KMS-11 (cell line): Measurements from ENCODE around the gene PITRM1.

ENCODE experiments used
- H2AFZ ChIP-seq: fragments of 200-600 bp; sonication (generic); 2 replicates; pipeline ENCODE4 v1.6.1; 2016; ENCODE audit warnings: antibody characterized with exemption, mixed run types, low read depth
- H3K27ac ChIP-seq: fragments of 200-600 bp; sonication (generic); 2 replicates; pipeline ENCODE4 v1.6.1; 2016; ENCODE audit warnings: mild to moderate bottlenecking, mixed run types
- H3K27me3 ChIP-seq: fragments of 200-600 bp; sonication (generic); 2 replicates; pipeline ENCODE4 v1.6.1; 2017; ENCODE audit warnings: mild to moderate bottlenecking, low read depth, mixed run types, moderate library complexity; ENCODE audit not compliant: insufficient read depth
- H3K36me3 ChIP-seq: fragments of 200-600 bp; sonication (generic); 2 replicates; pipeline ENCODE4 v1.6.1; 2017; ENCODE audit warnings: mild to moderate bottlenecking, mixed run types; ENCODE audit not compliant: insufficient read depth
- H3K4me1 ChIP-seq: fragments of 200-600 bp; sonication (generic); 2 replicates; pipeline ENCODE4 v1.6.1; 2016; ENCODE audit warnings: mild to moderate bottlenecking, low read depth, mixed run types; ENCODE audit not compliant: poor library complexity, severe bottlenecking
- H3K4me2 ChIP-seq: fragments of 200-600 bp; sonication (generic); 2 replicates; pipeline ENCODE4 v1.7.0; 2016; ENCODE audit warnings: mild to moderate bottlenecking, mixed run types
- H3K4me3 ChIP-seq: fragments of 200-600 bp; sonication (generic); IDR thresholded peaks from 2 replicates; pipeline ENCODE4 v1.6.1; 2017; ENCODE audit warnings: low read depth, low read length, mixed read lengths; ENCODE audit not compliant: insufficient read depth
- H3K79me2 ChIP-seq: fragments of 200-600 bp; sonication (generic); 2 replicates; pipeline ENCODE4 v1.6.1; 2016; ENCODE audit warnings: low read depth, mixed run types; ENCODE audit not compliant: insufficient read depth
- H3K9ac ChIP-seq: fragments of 200-600 bp; sonication (generic); 2 replicates; pipeline ENCODE4 v1.6.1; 2016; ENCODE audit warnings: mild to moderate bottlenecking, mixed run types
- H4K20me1 ChIP-seq: fragments of 200-600 bp; sonication (generic); 2 replicates; pipeline ENCODE4 v1.6.1; 2016; ENCODE audit warnings: mild to moderate bottlenecking, mixed run types; ENCODE audit not compliant: insufficient read depth
- TF ChIP-seq, protein P1 (sequence below): fragments of 200-600 bp; sonication (generic); conservative IDR thresholded peaks from 2 replicates; pipeline ENCODE4 v1.6.1; 2017; ENCODE audit warnings: low read depth, mild to moderate bottlenecking, antibody characterized with exemption, low read length, moderate library complexity, mixed read lengths

The PITRM1 gene

DNA sequence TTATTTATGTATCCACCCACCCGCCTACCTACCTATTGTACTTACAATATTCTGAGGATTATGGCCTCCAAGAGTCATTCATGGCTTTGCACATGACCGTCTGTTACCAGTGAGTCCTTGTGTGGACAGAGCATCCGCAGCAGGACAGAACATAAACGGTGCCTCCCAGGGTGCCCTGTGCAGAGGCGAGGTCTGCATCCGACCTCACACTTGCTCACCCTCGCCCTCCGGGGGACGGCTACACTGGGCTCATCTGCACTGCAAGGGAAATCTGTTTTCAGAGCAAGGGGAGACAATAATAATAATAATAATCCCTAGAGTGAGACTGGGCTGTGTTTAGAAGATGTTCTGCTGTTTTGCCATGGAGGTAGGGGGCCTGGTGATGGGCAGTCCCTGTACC lies 75.4 kb downstream of the PITRM1 start:
- H3K36me3 ChIP-seq, result peaks cover 21% of the 10 kb centered on the region; the same call in 1 of the 2 replicates
- no peak overlapping the region for H2AFZ ChIP-seq
- H3K4me1 ChIP-seq, result no peaks in the 10 kb centered on the region
- no peak overlapping the region for H3K27ac ChIP-seq
- H3K9ac ChIP-seq, result no peak overlapping the region
- H3K79me2 ChIP-seq, result peaks cover 79% of the 10 kb centered on the region
- no peaks in the 10 kb centered on the region for H3K27me3 ChIP-seq
- TF ChIP-seq, protein P1, sequence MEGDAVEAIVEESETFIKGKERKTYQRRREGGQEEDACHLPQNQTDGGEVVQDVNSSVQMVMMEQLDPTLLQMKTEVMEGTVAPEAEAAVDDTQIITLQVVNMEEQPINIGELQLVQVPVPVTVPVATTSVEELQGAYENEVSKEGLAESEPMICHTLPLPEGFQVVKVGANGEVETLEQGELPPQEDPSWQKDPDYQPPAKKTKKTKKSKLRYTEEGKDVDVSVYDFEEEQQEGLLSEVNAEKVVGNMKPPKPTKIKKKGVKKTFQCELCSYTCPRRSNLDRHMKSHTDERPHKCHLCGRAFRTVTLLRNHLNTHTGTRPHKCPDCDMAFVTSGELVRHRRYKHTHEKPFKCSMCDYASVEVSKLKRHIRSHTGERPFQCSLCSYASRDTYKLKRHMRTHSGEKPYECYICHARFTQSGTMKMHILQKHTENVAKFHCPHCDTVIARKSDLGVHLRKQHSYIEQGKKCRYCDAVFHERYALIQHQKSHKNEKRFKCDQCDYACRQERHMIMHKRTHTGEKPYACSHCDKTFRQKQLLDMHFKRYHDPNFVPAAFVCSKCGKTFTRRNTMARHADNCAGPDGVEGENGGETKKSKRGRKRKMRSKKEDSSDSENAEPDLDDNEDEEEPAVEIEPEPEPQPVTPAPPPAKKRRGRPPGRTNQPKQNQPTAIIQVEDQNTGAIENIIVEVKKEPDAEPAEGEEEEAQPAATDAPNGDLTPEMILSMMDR, result no peak
- H3K4me2 ChIP-seq, result no peak overlapping the region
- H4K20me1 ChIP-seq, result no peaks in the 10 kb centered on the region; the same call in 1 of the 2 replicates
- no peak overlapping the region for H3K4me3 ChIP-seq

DNA sequence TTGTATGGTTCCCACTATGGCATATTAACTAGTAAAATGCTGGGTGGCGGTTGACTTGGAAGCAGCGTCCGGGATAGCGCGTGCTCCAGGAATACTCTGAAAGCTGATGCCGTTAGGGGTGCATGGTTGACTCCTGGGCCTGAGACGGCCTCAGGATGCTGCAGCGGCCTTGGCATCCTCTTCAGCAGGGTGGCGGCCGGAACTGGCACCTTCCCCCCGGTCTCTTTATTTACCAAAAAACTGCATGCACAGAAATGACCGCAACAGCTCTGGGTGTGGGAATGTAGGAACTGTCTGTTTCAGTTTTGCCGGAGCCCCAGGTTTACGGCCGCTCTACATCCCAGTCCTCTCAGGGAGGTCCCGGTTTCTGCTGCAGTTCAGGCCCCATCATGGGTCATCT lies 76.4 kb downstream of the PITRM1 start:
- Histone ChIP-seq H3K27ac (no peak overlapping the region), H3K4me1 (no peaks in the 10 kb centered on the region), H3K4me3 (no peak overlapping the region), H3K9ac (no peak overlapping the region), H4K20me1 (no peaks in the 10 kb centered on the region; the same call in 1 of the 2 replicates), H3K79me2 (peaks cover 89% of the 10 kb centered on the region), H2AFZ (no peak overlapping the region), H3K36me3 (peaks cover 20% of the 10 kb centered on the region; the same call in 1 of the 2 replicates), H3K27me3 (no peaks in the 10 kb centered on the region), H3K4me2 (no peak overlapping the region)
- TF ChIP-seq, protein P1, result no peak

DNA sequence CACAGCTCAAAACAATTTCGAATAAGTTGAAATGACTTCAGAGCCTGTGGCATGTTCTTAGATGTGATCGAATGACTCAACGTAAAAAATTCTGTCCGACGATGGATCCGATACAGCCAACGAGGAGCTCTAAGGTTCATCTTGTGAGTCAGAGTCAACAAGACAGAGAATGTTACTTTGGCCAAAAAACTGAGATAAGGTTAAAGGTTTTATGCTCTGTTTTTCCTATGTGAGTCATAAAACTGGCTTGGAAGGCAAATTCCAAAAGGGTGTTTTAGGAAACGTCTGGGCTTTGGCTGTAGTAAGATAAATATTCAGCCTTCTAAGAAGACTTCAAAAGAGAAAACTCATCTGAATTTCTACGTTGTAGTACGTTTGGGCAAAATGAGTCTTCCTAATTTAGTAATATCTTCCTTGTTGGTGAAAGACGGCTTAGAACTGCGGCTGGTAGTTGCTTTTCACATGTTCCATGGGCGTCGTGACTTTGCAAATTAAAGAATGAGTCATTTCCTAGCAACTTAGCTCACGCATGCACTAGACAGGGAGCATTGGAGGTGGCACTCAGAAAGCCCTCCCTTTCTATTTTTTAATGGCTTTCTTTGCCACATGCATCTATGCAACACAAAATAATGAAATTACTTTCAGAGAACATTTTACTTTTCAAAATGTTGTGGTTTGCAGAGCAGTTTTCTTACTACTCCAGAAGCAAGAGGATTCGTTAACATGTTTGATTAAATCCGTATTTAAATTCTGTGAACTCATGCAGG lies 77.0 kb downstream of the PITRM1 start:
- TF ChIP-seq, protein P1, result no peak
- no peak overlapping the region for H3K4me2 ChIP-seq
- no peak overlapping the region for H2AFZ ChIP-seq
- H3K4me1 ChIP-seq, result no peaks in the 10 kb centered on the region
- peaks cover 91% of the 10 kb centered on the region for H3K79me2 ChIP-seq
- no peak overlapping the region for H3K9ac ChIP-seq
- H3K27ac ChIP-seq, result no peak overlapping the region
- no peaks in the 10 kb centered on the region; the same call in 1 of the 2 replicates for H4K20me1 ChIP-seq
- H3K27me3 ChIP-seq, result no peaks in the 10 kb centered on the region
- H3K36me3 ChIP-seq, result peaks cover 20% of the 10 kb centered on the region; the same call in 1 of the 2 replicates
- H3K4me3 ChIP-seq, result no peak overlapping the region

DNA sequence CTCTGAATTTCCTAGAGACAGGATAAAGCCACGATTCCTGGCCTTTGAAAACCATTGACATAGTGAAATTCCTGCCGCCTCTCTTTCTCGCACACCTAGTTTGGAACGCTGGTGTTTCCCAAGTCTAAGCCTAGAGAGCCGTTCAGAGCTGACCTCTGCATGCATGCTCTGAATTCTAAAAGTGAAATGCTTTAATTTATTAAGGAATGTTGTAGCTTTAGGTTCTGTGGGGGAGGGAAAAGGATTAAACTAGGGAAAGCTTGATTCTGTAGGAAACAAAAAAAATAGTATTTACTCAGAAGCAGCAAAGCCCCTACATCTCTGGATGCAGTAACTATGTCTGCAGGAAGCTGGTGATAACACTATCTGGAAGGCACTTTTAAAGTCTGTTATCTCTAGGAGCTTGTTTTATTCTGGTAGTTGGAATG lies 78.0 kb downstream of the PITRM1 start:
- H3K4me1 ChIP-seq, result no peaks in the 10 kb centered on the region
- H3K9ac ChIP-seq, result no peak overlapping the region
- H3K36me3 ChIP-seq, result peaks cover 20% of the 10 kb centered on the region; the same call in 1 of the 2 replicates
- H3K4me2 ChIP-seq, result no peak overlapping the region
- H4K20me1 ChIP-seq, result no peaks in the 10 kb centered on the region; the same call in 1 of the 2 replicates
- H3K4me3 ChIP-seq, result no peak overlapping the region
- TF ChIP-seq, protein P1, result no peak
- H2AFZ ChIP-seq, result no peak overlapping the region
- H3K27ac ChIP-seq, result no peak overlapping the region
- no peaks in the 10 kb centered on the region for H3K27me3 ChIP-seq
- peaks cover 92% of the 10 kb centered on the region for H3K79me2 ChIP-seq
